IPS-18a (cell line): ENCODE data around the gene LSM14B.

Experiments
- H3K27ac ChIP-seq: one replicate; pipeline ENCODE4 v1.5.1; 2013; ENCODE audit warnings: low read length
- H3K27me3 ChIP-seq: one replicate; pipeline ENCODE4 v1.6.1; 2013; ENCODE audit warnings: mild to moderate bottlenecking, low read length; ENCODE audit not compliant: control insufficient read depth, insufficient read depth
- H3K36me3 ChIP-seq: one replicate; pipeline ENCODE4 v1.6.1; 2013; ENCODE audit warnings: low read depth, low read length; ENCODE audit not compliant: control insufficient read depth
- H3K4me1 ChIP-seq: one replicate; pipeline ENCODE4 v1.6.1; 2013; ENCODE audit warnings: low read depth, low read length; ENCODE audit not compliant: control insufficient read depth
- H3K4me3 ChIP-seq: one replicate; pipeline ENCODE4 v1.5.1; 2013; ENCODE audit warnings: low read length
- H3K9ac ChIP-seq: one replicate; pipeline ENCODE4 v1.6.1; 2013; ENCODE audit warnings: mild to moderate bottlenecking, low read length, moderate library complexity
- H3K9me3 ChIP-seq: one replicate; pipeline ENCODE4 v1.6.1; 2013; ENCODE audit warnings: low read depth, low read length; ENCODE audit not compliant: control insufficient read depth

Gene LSM14B

DNA sequence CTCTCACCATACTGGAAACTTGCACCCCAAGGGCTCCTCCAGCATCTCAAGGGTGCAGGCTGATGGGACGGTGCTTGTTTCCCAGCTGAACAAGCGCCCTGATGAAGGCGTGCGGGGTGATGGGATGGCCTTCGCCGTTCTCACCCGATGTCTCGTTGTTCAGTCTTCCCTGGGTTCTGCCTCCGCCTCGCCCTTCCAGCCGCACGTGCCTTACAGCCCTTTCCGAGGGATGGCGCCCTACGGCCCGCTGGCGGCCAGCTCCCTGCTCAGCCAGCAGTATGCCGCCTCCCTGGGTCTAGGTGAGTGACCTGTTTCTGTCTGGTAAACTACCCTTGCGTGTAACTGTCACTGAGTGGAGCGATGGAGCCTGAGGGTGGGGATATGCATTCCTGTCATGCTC is 3.9 kb downstream of the LSM14B start:
- Histone ChIP-seq H3K4me1 (peaks cover 5% of the 10 kb centered on the region), H3K4me3 (no peak overlapping the region), H3K27ac (no peak overlapping the region), H3K36me3 (peaks cover 71% of the 10 kb centered on the region), H3K9me3 (no peaks in the 10 kb centered on the region), H3K9ac (no peak overlapping the region), H3K27me3 (no peaks in the 10 kb centered on the region)

GRCh38 chr20:62127799-62128198 is 5.5 kb downstream of the LSM14B start:
- Histone ChIP-seq H3K9me3 (no peaks in the 10 kb centered on the region), H3K9ac (no peak overlapping the region), H3K4me1 (peaks cover 5% of the 10 kb centered on the region), H3K27me3 (no peaks in the 10 kb centered on the region), H3K4me3 (no peak overlapping the region), H3K27ac (no peak overlapping the region), H3K36me3 (peaks cover 87% of the 10 kb centered on the region)

DNA sequence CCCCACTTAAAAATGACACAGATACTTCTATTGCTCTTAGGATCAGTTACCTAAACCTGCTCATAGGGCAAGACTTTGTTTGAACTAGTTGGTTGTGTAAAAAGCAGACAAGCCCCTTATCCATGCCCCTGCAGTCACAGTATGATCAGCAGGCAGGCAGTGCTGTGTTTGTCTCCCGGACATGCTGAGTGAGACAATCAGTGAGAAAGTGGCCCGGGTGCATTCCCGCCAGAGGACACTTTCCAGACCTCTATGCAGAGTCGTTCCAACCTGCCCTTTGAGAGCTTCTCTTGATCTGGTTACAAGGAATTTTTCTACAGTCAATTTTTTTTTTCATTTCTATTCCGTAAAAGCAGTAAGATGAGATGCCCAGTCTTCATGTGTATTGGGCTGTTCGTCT is 6.2 kb downstream of the LSM14B start:
- Histone ChIP-seq H3K4me1 (peaks cover 4% of the 10 kb centered on the region), H3K36me3 (peaks cover 93% of the 10 kb centered on the region), H3K27me3 (no peaks in the 10 kb centered on the region), H3K27ac (no peak overlapping the region), H3K9ac (no peak overlapping the region), H3K9me3 (no peaks in the 10 kb centered on the region), H3K4me3 (no peak overlapping the region)

DNA sequence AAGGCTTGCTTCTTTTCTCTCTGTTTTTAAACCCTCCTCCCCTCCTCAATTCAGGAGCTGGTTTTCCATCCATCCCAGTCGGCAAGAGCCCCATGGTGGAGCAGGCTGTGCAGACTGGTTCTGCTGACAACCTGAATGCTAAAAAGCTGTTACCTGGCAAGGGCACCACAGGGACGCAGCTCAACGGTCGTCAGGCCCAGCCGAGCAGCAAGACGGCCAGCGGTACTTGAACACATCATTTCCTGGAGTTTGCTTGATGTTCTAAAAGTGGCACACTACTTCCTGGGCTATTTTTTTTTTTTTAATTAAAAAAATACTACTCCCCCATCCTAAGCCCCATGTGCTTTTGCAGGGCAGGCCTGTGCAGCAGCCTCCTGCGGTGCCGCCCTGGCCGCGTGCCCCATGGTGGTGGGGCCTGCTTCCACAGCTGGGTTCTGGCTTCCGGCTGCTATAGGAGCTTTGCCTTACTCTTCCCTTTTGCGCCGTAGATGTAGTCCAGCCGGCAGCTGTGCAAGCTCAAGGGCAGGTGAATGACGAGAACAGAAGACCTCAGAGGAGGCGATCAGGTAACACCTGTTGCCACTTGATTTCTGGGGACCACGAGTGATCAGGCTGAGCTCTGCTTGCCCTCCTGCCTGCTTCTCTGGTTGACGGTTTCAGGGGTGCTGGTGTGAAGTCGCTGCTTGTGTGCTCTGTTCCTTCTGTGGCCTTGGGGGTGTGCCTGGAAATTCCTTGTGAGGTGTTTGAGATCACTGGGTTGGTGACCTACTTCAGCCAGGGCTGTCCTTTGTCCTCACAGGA is 7.7 kb downstream of the LSM14B start:
- H3K27me3 ChIP-seq: no peaks in the 10 kb centered on the region
- peaks cover 94% of the 10 kb centered on the region for H3K36me3 ChIP-seq
- no peak overlapping the region for H3K4me3 ChIP-seq
- no peaks in the 10 kb centered on the region for H3K9me3 ChIP-seq
- no peak overlapping the region for H3K27ac ChIP-seq
- no peak overlapping the region for H3K9ac ChIP-seq
- H3K4me1 ChIP-seq: no peaks in the 10 kb centered on the region

DNA sequence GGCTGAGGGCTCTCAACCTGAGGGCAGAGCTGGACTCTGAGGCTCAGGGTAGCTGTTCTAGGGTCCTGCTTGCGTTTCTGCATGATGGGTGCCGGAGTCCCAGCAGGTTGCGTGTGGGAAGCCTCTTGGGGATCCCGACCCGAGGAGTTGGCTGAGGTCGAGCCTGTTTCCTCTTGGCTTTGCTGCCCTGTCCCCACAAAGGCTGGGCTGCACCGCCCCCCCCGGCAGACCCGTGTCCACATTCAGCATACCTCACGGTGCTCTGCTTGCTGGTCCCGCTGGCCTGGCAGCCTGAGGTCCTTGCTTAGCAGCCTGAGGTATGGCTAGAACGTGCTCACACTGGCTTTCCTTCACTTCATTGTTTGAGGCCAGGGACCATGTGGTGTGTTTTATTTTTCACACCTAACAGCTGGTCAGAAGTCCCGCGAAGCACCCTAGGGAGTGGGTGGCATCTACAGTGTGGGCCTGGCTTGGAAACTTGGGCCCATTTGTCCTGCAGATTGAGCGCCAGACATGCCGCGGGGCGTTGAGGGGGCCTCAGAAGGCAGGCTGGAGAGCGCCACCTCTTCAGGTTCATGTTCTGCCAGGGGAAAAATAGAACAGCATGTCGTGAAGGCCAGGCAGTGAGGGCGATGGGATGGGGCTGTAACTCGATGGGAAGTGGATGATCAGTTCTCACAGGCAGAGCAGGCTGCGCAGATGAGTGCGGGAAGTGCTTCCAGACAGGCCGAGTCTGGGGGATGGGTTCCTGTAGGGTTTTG is 9.5 kb downstream of the LSM14B start:
- Histone ChIP-seq H3K9ac (no peak overlapping the region), H3K9me3 (no peaks in the 10 kb centered on the region), H3K4me3 (no peak overlapping the region), H3K27me3 (no peaks in the 10 kb centered on the region), H3K4me1 (no peaks in the 10 kb centered on the region), H3K27ac (no peak overlapping the region), H3K36me3 (peaks cover 94% of the 10 kb centered on the region)

DNA sequence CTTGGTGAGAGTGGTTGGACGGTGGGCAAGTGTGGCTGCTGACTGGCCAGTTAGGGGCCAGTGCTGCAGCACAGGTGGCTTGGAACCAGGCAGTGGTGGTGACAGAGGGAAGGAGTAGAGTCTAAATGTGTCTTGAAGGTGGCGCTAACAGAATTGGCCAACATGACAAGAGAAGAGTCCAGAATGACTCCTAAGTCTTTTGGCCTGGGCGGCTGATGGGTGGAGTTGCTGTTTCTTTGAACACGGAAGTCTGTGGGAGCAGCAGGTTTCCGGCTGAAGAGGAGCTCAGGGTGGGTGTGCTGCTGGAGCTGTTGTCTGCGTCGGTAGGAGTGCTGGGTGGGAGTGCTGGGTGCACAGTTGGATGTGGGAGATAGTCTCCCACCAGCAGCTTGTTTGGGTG is 10.1 kb downstream of the LSM14B start:
- Histone ChIP-seq H3K36me3 (peaks cover 93% of the 10 kb centered on the region), H3K4me1 (no peaks in the 10 kb centered on the region), H3K27ac (no peak overlapping the region), H3K9ac (no peak overlapping the region), H3K27me3 (no peaks in the 10 kb centered on the region), H3K4me3 (no peak overlapping the region), H3K9me3 (no peaks in the 10 kb centered on the region)

- H3K27ac ChIP-seq: no peak overlapping the region
- no peaks in the 10 kb centered on the region for H3K27me3 ChIP-seq
- H3K9me3 ChIP-seq: no peaks in the 10 kb centered on the region
- H3K36me3 ChIP-seq: peaks cover 93% of the 10 kb centered on the region
- no peak overlapping the region for H3K4me3 ChIP-seq
- H3K4me1 ChIP-seq: no peaks in the 10 kb centered on the region
- H3K9ac ChIP-seq: no peak overlapping the region
Measured at GRCh38 chr20:62133051-62133845, 11.0 kb downstream of the LSM14B start.

DNA sequence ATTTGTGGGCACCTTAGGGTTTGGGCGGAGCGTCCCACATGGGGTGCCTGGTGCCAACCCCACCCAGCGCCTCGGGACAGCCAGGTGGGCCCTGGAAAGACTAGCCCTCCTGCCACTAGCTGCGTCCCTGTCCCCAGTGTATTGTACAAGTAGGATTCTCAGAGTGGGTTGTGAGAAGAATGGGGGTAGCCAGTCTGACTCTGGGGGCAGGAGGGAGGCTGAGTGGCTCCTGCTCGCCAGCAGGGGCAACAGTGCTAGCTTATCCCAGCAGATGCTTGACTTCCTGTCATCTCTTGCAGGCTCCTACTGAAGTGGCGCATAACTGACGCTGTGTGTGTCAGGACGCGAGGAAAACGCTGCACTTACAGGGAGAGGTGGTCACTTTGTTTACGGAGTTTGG is 11.6 kb downstream of the LSM14B start:
- H3K27ac ChIP-seq: no peak overlapping the region
- H3K9ac ChIP-seq: no peak overlapping the region
- H3K9me3 ChIP-seq: no peaks in the 10 kb centered on the region
- no peaks in the 10 kb centered on the region for H3K27me3 ChIP-seq
- no peaks in the 10 kb centered on the region for H3K4me1 ChIP-seq
- peaks cover 93% of the 10 kb centered on the region for H3K36me3 ChIP-seq
- no peak overlapping the region for H3K4me3 ChIP-seq

- Histone ChIP-seq H3K27ac (no peak overlapping the region), H3K36me3 (peaks cover 93% of the 10 kb centered on the region), H3K9me3 (no peaks in the 10 kb centered on the region)
Measured at GRCh38 chr20:62134735-62135231, 12.5 kb downstream of the LSM14B start.

GRCh38 chr20:62135573-62136266 is 13.4 kb downstream of the LSM14B start:
- Histone ChIP-seq H3K27me3 (no peaks in the 10 kb centered on the region), H3K27ac (no peak overlapping the region), H3K9me3 (no peaks in the 10 kb centered on the region), H3K4me3 (no peak overlapping the region), H3K36me3 (peaks cover 93% of the 10 kb centered on the region), H3K4me1 (no peaks in the 10 kb centered on the region), H3K9ac (no peak overlapping the region)

More at GRCh38 chr20:62134735-62135231, 12.5 kb downstream of the LSM14B start:
- no peak overlapping the region for H3K4me3 ChIP-seq
- no peak overlapping the region for H3K9ac ChIP-seq
- H3K27me3 ChIP-seq: no peaks in the 10 kb centered on the region
- no peaks in the 10 kb centered on the region for H3K4me1 ChIP-seq
